B cell (primary cell): Measurements from ENCODE around the gene IFT74.

Source experiments
- EZH2 ChIP-seq: IDR thresholded peaks from 2 replicates; pipeline ENCODE4 v1.6.1; 2012; ENCODE audit warnings: borderline replicate concordance, low read depth, mild to moderate bottlenecking, moderate library complexity, low read length; ENCODE audit not compliant: insufficient read depth, poor library complexity, severe bottlenecking
- TF ChIP-seq, protein P1 (sequence below): fragments of 200-600 bp; IDR thresholded peaks from one replicate; pipeline ENCODE4 v1.8.0; 2022; ENCODE audit warnings: antibody characterized with exemption, mild to moderate bottlenecking

DNA sequence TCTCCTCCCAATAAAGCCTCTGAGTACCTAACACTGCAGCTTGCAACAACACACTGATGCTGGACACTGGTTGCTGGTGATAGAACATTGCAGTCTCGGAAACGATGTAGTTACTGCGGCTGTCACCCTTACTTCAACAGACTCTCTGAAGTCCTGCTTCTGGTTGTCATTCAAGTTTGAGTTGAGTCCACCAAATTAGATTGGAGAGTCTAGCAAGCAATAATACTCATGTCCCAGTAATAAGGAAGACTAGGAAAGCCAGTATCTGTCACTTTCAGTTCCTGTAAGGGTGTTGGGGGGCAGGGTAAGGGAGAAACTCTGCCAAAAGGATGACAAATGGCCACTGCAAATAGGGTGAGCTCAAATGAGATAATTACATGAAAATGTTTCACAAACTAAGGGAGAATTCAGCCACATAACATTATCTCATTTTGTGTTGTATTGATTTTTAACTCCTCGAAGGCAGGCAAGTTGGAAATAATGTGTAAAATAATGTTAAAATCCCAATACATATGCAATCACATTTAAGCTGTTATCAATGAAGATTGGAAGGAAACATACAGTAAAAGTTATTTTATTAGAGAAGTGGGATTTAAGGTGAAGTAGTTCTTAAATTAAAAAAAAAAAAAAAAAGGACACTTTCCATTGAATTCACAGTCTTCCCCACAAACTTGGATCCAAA lies 849 bp upstream of the IFT74 start:
- TF ChIP-seq, protein P1, sequence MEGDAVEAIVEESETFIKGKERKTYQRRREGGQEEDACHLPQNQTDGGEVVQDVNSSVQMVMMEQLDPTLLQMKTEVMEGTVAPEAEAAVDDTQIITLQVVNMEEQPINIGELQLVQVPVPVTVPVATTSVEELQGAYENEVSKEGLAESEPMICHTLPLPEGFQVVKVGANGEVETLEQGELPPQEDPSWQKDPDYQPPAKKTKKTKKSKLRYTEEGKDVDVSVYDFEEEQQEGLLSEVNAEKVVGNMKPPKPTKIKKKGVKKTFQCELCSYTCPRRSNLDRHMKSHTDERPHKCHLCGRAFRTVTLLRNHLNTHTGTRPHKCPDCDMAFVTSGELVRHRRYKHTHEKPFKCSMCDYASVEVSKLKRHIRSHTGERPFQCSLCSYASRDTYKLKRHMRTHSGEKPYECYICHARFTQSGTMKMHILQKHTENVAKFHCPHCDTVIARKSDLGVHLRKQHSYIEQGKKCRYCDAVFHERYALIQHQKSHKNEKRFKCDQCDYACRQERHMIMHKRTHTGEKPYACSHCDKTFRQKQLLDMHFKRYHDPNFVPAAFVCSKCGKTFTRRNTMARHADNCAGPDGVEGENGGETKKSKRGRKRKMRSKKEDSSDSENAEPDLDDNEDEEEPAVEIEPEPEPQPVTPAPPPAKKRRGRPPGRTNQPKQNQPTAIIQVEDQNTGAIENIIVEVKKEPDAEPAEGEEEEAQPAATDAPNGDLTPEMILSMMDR: no peak
- no peak for TF ChIP-seq EZH2
